K562 (cell line): ENCODE results near the gene FNBP1. TPM values are rescaled to one million over a fixed set of nuclear protein-coding genes. Genes with fewer than 3 reads are reported as not detected.

Experiments used
- ATAC-seq: fragments of 200-7000 bp; cut with Tn5 transposase; 3 replicates; pipeline ENCODE4 v1.9.1; 2020; ENCODE audit warnings: moderate library complexity
- BruUV-seq: library from RNA; stranded (reverse); fragments of 400-500 nt; replicated peaks from 2 replicates; lab custom pipeline; 2021; lab: Mats Ljungman, UMichigan
- CTCF ChIA-PET: fragments of 300-600 bp; formaldehyde crosslinking; extraction: SDS; loops from one replicate; lab custom pipeline; 2021; ENCODE audit warnings: low intra/inter-chr PET ratio; lab: Yijun Ruan, JAX
- POLR2A ChIA-PET: fragments of 300-600, 350-650 bp; sonication (Branson Sonifier 250); formaldehyde crosslinking; extraction: SDS; loops from one replicate; lab custom pipeline; 2021; ENCODE audit warnings: antibody characterized with exemption, inconsistent platforms; lab: Yijun Ruan, JAX
- DNase-seq, 4 experiments: peaks; one replicate each; pipeline versions ENCODE4 v3.0.0 to v3.0.0-alpha.2; 2011 to 2018; ENCODE audit warnings: low spot score in 3 of 4, mixed read lengths in 3 of 4; ENCODE audit errors: extremely low read depth in 1 of 4
- FAIRE-seq: peaks from 2 replicates; lab custom pipeline; 2011; peaks lifted over from hg19 to GRCh38; lab: Jason Lieb, UNC
- H2AFZ ChIP-seq: 2 replicates; pipeline ENCODE4 v1.6.0; 2011; ENCODE audit warnings: low read depth, low read length, control low read depth, inconsistent platforms
- H3K27ac ChIP-seq: fragments of 200-600 bp; 3 replicates; pipeline ENCODE4 v1.8.0; 2011; ENCODE audit warnings: low read depth, mild to moderate bottlenecking, control low read depth, inconsistent platforms, low read length, moderate library complexity, mixed read lengths; ENCODE audit errors: extremely low read depth
- H3K27me3 ChIP-seq, 2 experiments: fragments of 300-600 bp in 1 of 2; 2 replicates in 1 of 2; 3 replicates in 1 of 2; pipeline versions ENCODE4 v1.6.0 to v1.8.0; 2011; ENCODE audit warnings: inconsistent platforms in 2 of 2, low read length in 2 of 2, mild to moderate bottlenecking in 1 of 2, mixed read lengths in 1 of 2, moderate library complexity in 1 of 2; ENCODE audit not compliant: control insufficient read depth in 2 of 2, insufficient read depth in 2 of 2
- H3K36me3 ChIP-seq: fragments of 300-600 bp; 3 replicates; pipeline ENCODE4 v1.8.0; 2011; ENCODE audit warnings: mild to moderate bottlenecking, low read length, inconsistent platforms; ENCODE audit not compliant: control insufficient read depth, insufficient read depth
- H3K4me1 ChIP-seq, 2 experiments: fragments of 200-600 bp in 1 of 2; replicated peaks in 1 of 2; 2 replicates in 1 of 2; 3 replicates in 1 of 2; pipeline versions ENCODE4 v1.5.1 to v1.8.0; 2011; ENCODE audit warnings: inconsistent platforms in 2 of 2, low read length in 2 of 2, mild to moderate bottlenecking in 1 of 2, mixed read lengths in 1 of 2, moderate library complexity in 1 of 2; ENCODE audit not compliant: control insufficient read depth in 2 of 2, insufficient read depth in 2 of 2
- H3K4me2 ChIP-seq: 2 replicates; pipeline ENCODE4 v1.6.1; 2011; ENCODE audit warnings: low read length, control low read depth, inconsistent platforms, mixed read lengths; ENCODE audit not compliant: insufficient read depth
- H3K4me3 ChIP-seq: fragments of 200-600 bp; sonication (generic), shearing (Covaris generic); 2 replicates; pipeline ENCODE4 v1.5.1; 2016; ENCODE audit warnings: control low read depth, inconsistent platforms
- H3K79me2 ChIP-seq: fragments of 200-600 bp; 3 replicates; pipeline ENCODE4 v1.8.0; 2011; ENCODE audit warnings: low read length, inconsistent platforms; ENCODE audit not compliant: control insufficient read depth, insufficient read depth
- H3K9ac ChIP-seq, 2 experiments: 2 replicates each; pipeline versions ENCODE4 v1.6.0 to v1.6.1; 2011; ENCODE audit warnings: low read depth in 2 of 2, low read length in 2 of 2, control low read depth in 1 of 2, inconsistent platforms in 1 of 2, mild to moderate bottlenecking in 1 of 2, mixed read lengths in 1 of 2; ENCODE audit not compliant: insufficient read depth in 1 of 2
- H3K9me1 ChIP-seq: one replicate; pipeline ENCODE4 v1.6.0; 2011; ENCODE audit warnings: inconsistent platforms, mild to moderate bottlenecking, low read length, moderate library complexity; ENCODE audit not compliant: control insufficient read depth, insufficient read depth
- H3K9me3 ChIP-seq: replicated peaks from 2 replicates; pipeline ENCODE4 v1.5.1; 2011; ENCODE audit warnings: low read depth, low read length, inconsistent platforms; ENCODE audit not compliant: control insufficient read depth, insufficient read depth
- H4K20me1 ChIP-seq: replicated peaks from 2 replicates; pipeline ENCODE4 v1.6.1; 2011; ENCODE audit warnings: low read length, inconsistent platforms, mixed read lengths; ENCODE audit not compliant: control insufficient read depth, insufficient read depth
- ELF1 ChIP-seq: fragments of 200-800 bp; sonication (Bioruptor generic); IDR thresholded peaks from 2 replicates; pipeline ENCODE4 v1.6.1; 2016; ENCODE audit warnings: missing genetic modification characterization, missing compliant biosample characterization
- MAFG ChIP-seq: fragments of 450-650 bp; conservative IDR thresholded peaks from 2 replicates; pipeline ENCODE4 v1.6.1; 2016; ENCODE audit warnings: missing genetic modification characterization, missing compliant biosample characterization
- MXI1 ChIP-seq: IDR thresholded peaks from 2 replicates; pipeline ENCODE4 v1.6.1; 2011; ENCODE audit warnings: low read depth, mild to moderate bottlenecking, improper control_type of control experiment, low read length
- MYNN ChIP-seq, 2 experiments: sonication (generic); formaldehyde crosslinking in 1 of 2; IDR thresholded peaks; 2 replicates each; pipeline versions ENCODE4 v1.5.0 to v1.6.1; 2016 to 2020; ENCODE audit warnings: antibody characterized with exemption in 1 of 2, missing genetic modification reagents in 1 of 2
- NBN ChIP-seq: fragments of 450-650 bp; IDR thresholded peaks from 2 replicates; pipeline ENCODE4 v1.6.1; 2016; ENCODE audit warnings: low read depth, mild to moderate bottlenecking
- RBFOX2 ChIP-seq: fragments of 200-400 bp; formaldehyde crosslinking; IDR thresholded peaks from 2 replicates; pipeline ENCODE4 v1.6.1; 2017; ENCODE audit warnings: low read depth, mild to moderate bottlenecking, low read length, moderate library complexity
- RFX1 ChIP-seq: fragments of 450-650 bp; IDR thresholded peaks from 2 replicates; pipeline ENCODE4 v1.6.1; 2016; ENCODE audit warnings: mild to moderate bottlenecking, moderate library complexity
- U2AF2 ChIP-seq: fragments of 200-400 bp; formaldehyde crosslinking; optimal IDR thresholded peaks from 2 replicates; pipeline ENCODE3; 2017; ENCODE audit warnings: low read depth, mild to moderate bottlenecking, low read length
- ZNF217 ChIP-seq: sonication (generic); formaldehyde crosslinking; IDR thresholded peaks from 2 replicates; pipeline ENCODE4 v1.8.0; 2022; ENCODE audit warnings: mild to moderate bottlenecking, missing genetic modification reagents
- ZNF232 ChIP-seq: sonication (generic); formaldehyde crosslinking; IDR thresholded peaks from 2 replicates; pipeline ENCODE4 v1.8.0; 2022; ENCODE audit warnings: mild to moderate bottlenecking, missing genetic modification reagents
- ZNF445 ChIP-seq: fragments of 250-450 bp; sonication (Bioruptor Pico); IDR thresholded peaks from 2 replicates; pipeline ENCODE4 v1.4.0; 2020; ENCODE audit warnings: low read depth, mild to moderate bottlenecking, moderate library complexity
- ZNF695 ChIP-seq: fragments of 450-650 bp; formaldehyde crosslinking; IDR thresholded peaks from 2 replicates; pipeline ENCODE4 v1.4.0; 2020; ENCODE audit warnings: mild to moderate bottlenecking, moderate library complexity
- ZNF785 ChIP-seq: fragments of 250-450 bp; sonication (Bioruptor Pico); IDR thresholded peaks from 2 replicates; pipeline ENCODE4 v1.4.0; 2020; ENCODE audit warnings: mild to moderate bottlenecking
- WGBS: fragments of 100-300 bp; shearing (Covaris generic); methylation state at CpG from one replicate; pipeline ENCODE4 v1.1.6; 2016; ENCODE audit warnings: low coverage, mixed read lengths; ENCODE audit not compliant: insufficient coverage; ENCODE audit errors: missing lambda C conversion rate; 5-methylcytosine and 5-hydroxymethylcytosine counted together
- in situ Hi-C: fragments of 300-500 bp; cut with MboI; formaldehyde crosslinking; loops from 4 replicates; pipeline ENCODE4 v1.15.0; 2018; ENCODE audit warnings: inconsistent platforms, mixed read lengths
- intact Hi-C: fragments of 100-400 bp; cut with micrococcal nuclease; formaldehyde crosslinking; loops from 2 replicates; pipeline ENCODE4 v1.14.2; 2022
- polyA plus RNA-seq, 8 experiments: library from polyadenylated mRNA; depleted of rRNA in 4 of 8; stranded (reverse) in 5 of 8; unstranded in 3 of 8; fragments of >200 nt; fragmentation: Nextera tagmentation in 2 of 8; fragmentation: Illumina TruSeq in 1 of 8; extraction: Ambion mirVana in 2 of 8; extraction: Trizol in 1 of 8; gene quantifications; 2 replicates each; pipeline versions ENCODE4 v1.2.1 to v1.2.3, GENCODE V29; 2011 to 2014; ENCODE audit warnings: inconsistent platforms in 1 of 8, missing spikeins in 1 of 8
- total RNA-seq, 7 experiments: library from RNA; depleted of rRNA in 6 of 7; stranded (reverse); fragments of >200 nt in 6 of 7; fragmentation: Illumina TruSeq in 2 of 7; extraction: Trizol in 2 of 7; gene quantifications; 2 replicates each; pipeline versions ENCODE4 v1.2.1 to v1.2.3, GENCODE V29; 2011 to 2021; ENCODE audit warnings: low replicate concordance in 1 of 7
- TF ChIP-seq, protein P1 (sequence below): fragments of 450-650 bp; IDR thresholded peaks from 2 replicates; pipeline ENCODE4 v1.6.1; 2017; ENCODE audit warnings: mild to moderate bottlenecking, moderate library complexity
- TF ChIP-seq, protein P2 (sequence below): IDR thresholded peaks from 2 replicates; pipeline ENCODE4 v1.6.1; 2014; ENCODE audit warnings: antibody characterized with exemption
- TF ChIP-seq, protein P3 (sequence below): fragments of 450-650 bp; IDR thresholded peaks from 2 replicates; pipeline ENCODE4 v1.6.1; 2016; ENCODE audit warnings: low read depth, mild to moderate bottlenecking, moderate library complexity
- TF ChIP-seq, protein P4 (sequence below): sonication (generic); formaldehyde crosslinking; IDR thresholded peaks from 2 replicates; pipeline ENCODE4 v1.9.0; 2022; ENCODE audit warnings: mild to moderate bottlenecking, missing genetic modification reagents
- TF ChIP-seq, protein P5 (sequence below): fragments of 450-650 bp; formaldehyde crosslinking; IDR thresholded peaks from 2 replicates; pipeline ENCODE4 v1.4.0; 2020; ENCODE audit warnings: mild to moderate bottlenecking, moderate library complexity

The FNBP1 gene
- total and polyA plus RNA-seq, 9 of the 15 experiments (the other 6 are each of a cell fraction or from before 2014, with no cell fraction given) = 1.8 to 14.9 (median 7.6) TPM

DNA sequence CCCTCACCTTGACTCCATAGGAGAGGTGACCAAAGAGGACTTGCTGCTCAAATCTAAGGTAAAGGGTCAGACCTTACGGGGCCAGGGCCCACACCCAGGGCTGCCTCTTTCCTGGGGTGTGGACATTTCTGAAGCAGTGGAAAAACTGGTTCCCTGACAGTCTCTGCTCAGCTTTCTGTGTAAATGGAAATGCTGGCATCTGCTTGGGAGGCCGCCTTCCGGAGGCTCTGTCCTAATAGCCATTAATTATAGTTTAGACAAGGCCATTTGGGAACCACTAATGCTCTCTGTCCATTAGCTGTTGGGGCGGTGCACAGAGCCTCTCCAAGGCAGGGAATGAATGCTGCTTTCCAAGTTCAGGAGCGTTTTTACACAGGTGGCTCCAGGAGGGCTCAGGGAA, 190.4 kb downstream of the FNBP1 start:
- in situ Hi-C loops = no loop called here

More for the DNA sequence above, 190.4 kb downstream of the FNBP1 start:
- Histone ChIP-seq H3K9me3 (no peaks in the 10 kb centered on the region), H3K4me1 (peaks cover 14 to 18% of the 10 kb centered on the region in 2 experiments; a peak in 4 of 5 replicates), H3K9ac (no peak overlapping the region; a peak in 1 of 4 replicates), H2AFZ (no peak overlapping the region), H3K27ac (no peak overlapping the region), H3K4me3 (no peak overlapping the region), H3K36me3 (peaks cover 83% of the 10 kb centered on the region), H3K9me1 (no peaks in the 10 kb centered on the region), H3K79me2 (peaks cover 11% of the 10 kb centered on the region; the same call in 2 of the 3 replicates), H4K20me1 (no peaks in the 10 kb centered on the region), H3K4me2 (no peak overlapping the region), H3K27me3 (no peaks in the 10 kb centered on the region)
- no TSS peak for BruUV-seq
- 67% methylated on average over 5 of the region's 5 CpGs for WGBS
- TF ChIP-seq ZNF232 (no peak), U2AF2 (no peak), MAFG (no peak), ZNF445 (CRISPR knock-in tag) (no peak), ZNF217 (CRISPR knock-in tag) (no peak), NBN (no peak), MYNN (IDR thresholded peaks at IDR 0.05) (no peak), MYNN (CRISPR knock-in tag; IDR thresholded peaks at IDR 0.05) (no peak), MXI1 (no peak), RBFOX2 (no peak), ZNF785 (no peak), RFX1 (no peak), ZNF695 (CRISPR knock-in tag) (no peak), ELF1 (no peak)
- TF ChIP-seq, protein P1, sequence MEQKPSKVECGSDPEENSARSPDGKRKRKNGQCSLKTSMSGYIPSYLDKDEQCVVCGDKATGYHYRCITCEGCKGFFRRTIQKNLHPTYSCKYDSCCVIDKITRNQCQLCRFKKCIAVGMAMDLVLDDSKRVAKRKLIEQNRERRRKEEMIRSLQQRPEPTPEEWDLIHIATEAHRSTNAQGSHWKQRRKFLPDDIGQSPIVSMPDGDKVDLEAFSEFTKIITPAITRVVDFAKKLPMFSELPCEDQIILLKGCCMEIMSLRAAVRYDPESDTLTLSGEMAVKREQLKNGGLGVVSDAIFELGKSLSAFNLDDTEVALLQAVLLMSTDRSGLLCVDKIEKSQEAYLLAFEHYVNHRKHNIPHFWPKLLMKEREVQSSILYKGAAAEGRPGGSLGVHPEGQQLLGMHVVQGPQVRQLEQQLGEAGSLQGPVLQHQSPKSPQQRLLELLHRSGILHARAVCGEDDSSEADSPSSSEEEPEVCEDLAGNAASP = no peak
- TF ChIP-seq, protein P2, sequence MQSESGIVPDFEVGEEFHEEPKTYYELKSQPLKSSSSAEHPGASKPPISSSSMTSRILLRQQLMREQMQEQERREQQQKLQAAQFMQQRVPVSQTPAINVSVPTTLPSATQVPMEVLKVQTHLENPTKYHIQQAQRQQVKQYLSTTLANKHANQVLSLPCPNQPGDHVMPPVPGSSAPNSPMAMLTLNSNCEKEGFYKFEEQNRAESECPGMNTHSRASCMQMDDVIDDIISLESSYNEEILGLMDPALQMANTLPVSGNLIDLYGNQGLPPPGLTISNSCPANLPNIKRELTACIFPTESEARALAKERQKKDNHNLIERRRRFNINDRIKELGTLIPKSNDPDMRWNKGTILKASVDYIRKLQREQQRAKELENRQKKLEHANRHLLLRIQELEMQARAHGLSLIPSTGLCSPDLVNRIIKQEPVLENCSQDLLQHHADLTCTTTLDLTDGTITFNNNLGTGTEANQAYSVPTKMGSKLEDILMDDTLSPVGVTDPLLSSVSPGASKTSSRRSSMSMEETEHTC = no peak
- TF ChIP-seq, protein P3, sequence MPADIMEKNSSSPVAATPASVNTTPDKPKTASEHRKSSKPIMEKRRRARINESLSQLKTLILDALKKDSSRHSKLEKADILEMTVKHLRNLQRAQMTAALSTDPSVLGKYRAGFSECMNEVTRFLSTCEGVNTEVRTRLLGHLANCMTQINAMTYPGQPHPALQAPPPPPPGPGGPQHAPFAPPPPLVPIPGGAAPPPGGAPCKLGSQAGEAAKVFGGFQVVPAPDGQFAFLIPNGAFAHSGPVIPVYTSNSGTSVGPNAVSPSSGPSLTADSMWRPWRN = no peak
- TF ChIP-seq, protein P4, sequence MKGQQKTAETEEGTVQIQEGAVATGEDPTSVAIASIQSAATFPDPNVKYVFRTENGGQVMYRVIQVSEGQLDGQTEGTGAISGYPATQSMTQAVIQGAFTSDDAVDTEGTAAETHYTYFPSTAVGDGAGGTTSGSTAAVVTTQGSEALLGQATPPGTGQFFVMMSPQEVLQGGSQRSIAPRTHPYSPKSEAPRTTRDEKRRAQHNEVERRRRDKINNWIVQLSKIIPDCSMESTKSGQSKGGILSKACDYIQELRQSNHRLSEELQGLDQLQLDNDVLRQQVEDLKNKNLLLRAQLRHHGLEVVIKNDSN = no peak
- TF ChIP-seq, protein P5, sequence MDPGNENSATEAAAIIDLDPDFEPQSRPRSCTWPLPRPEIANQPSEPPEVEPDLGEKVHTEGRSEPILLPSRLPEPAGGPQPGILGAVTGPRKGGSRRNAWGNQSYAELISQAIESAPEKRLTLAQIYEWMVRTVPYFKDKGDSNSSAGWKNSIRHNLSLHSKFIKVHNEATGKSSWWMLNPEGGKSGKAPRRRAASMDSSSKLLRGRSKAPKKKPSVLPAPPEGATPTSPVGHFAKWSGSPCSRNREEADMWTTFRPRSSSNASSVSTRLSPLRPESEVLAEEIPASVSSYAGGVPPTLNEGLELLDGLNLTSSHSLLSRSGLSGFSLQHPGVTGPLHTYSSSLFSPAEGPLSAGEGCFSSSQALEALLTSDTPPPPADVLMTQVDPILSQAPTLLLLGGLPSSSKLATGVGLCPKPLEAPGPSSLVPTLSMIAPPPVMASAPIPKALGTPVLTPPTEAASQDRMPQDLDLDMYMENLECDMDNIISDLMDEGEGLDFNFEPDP (CRISPR knock-in tag) = no peak
- ChIA-PET CTCF (no interaction called here), POLR2A (interaction anchor here (1.9 to 7.5 kb wide), 4 partner anchors 8 to 16 kb away, joined by 5 to 91 read pairs (median 9); no protein-coding TSS in a partner anchor)
- DNase-seq (no peak), ATAC-seq (no peak), FAIRE-seq (no peak)
- intact Hi-C loops = no loop called here
